Panc1 (cell line): ENCODE data around the gene TADA3. TPM values are rescaled to one million over a fixed set of nuclear protein-coding genes. Genes with fewer than 3 reads are reported as not detected.

Experiments
- ATAC-seq: fragments of 200-7000 bp; cut with Tn5 transposase; 2 replicates; pipeline ENCODE4 v1.9.1; 2020; ENCODE audit warnings: mild to moderate bottlenecking, moderate library complexity
- BruUV-seq: library from RNA; stranded (reverse); fragments of 400-500 nt; replicated peaks from 2 replicates; lab custom pipeline; 2021; lab: Mats Ljungman, UMichigan
- CTCF ChIA-PET: fragments of 300-600 bp; sonication (Branson Sonifier 250); formaldehyde crosslinking; loops from one replicate; lab custom pipeline; 2022; ENCODE audit warnings: antibody characterized with exemption; lab: Charles Lee
- POLR2A ChIA-PET: fragments of 300-600 bp; sonication (Branson Sonifier 250); formaldehyde crosslinking; loops from one replicate; lab custom pipeline; 2022; ENCODE audit warnings: antibody characterized with exemption; lab: Charles Lee
- DNase-seq: peaks from one replicate; pipeline ENCODE4 v3.0.0-alpha.2; 2010; ENCODE audit warnings: low read depth, low spot score
- H3K27ac ChIP-seq: 2 replicates; pipeline ENCODE4 v1.5.1; 2011; ENCODE audit warnings: mild to moderate bottlenecking, low read length, inconsistent platforms
- H3K27me3 ChIP-seq: fragments of 200-500 bp; sonication (Bioruptor generic); 2 replicates; pipeline ENCODE4 v1.6.0; 2014; ENCODE audit warnings: low read length, inconsistent platforms; ENCODE audit not compliant: control insufficient read depth, insufficient read depth
- H3K36me3 ChIP-seq: fragments of 200-500 bp; sonication (Bioruptor generic); 2 replicates; pipeline ENCODE4 v1.5.1; 2014; ENCODE audit warnings: inconsistent platforms, mild to moderate bottlenecking, low read length, moderate library complexity; ENCODE audit not compliant: control insufficient read depth, insufficient read depth
- H3K4me1 ChIP-seq: 2 replicates; pipeline ENCODE4 v1.5.1; 2011; ENCODE audit warnings: inconsistent platforms, mild to moderate bottlenecking, low read length, moderate library complexity; ENCODE audit not compliant: control insufficient read depth, insufficient read depth
- H3K4me3 ChIP-seq, 2 experiments: 2 replicates each; pipeline ENCODE4 v1.5.1; 2011 to 2012; ENCODE audit warnings: low read depth in 2 of 2, low read length in 2 of 2, mild to moderate bottlenecking in 2 of 2, inconsistent platforms in 1 of 2, moderate library complexity in 1 of 2
- H3K9me3 ChIP-seq: fragments of 200-500 bp; sonication (Bioruptor generic); 2 replicates; pipeline ENCODE4 v1.5.1; 2014; ENCODE audit warnings: low read depth, mild to moderate bottlenecking, inconsistent platforms, low read length, moderate library complexity; ENCODE audit not compliant: control insufficient read depth, insufficient read depth
- POLR2AphosphoS5 ChIP-seq: IDR thresholded peaks from 2 replicates; pipeline ENCODE4 v1.6.1; 2012; ENCODE audit warnings: mild to moderate bottlenecking, low read depth, low read length, moderate library complexity
- SIN3A ChIP-seq: IDR thresholded peaks from 2 replicates; pipeline ENCODE4 v1.6.1; 2012; ENCODE audit warnings: low read depth, mild to moderate bottlenecking, low read length, moderate library complexity, borderline replicate concordance; ENCODE audit not compliant: insufficient read depth
- TCF7L2 ChIP-seq: IDR thresholded peaks from 2 replicates; pipeline ENCODE4 v1.6.1; 2011; ENCODE audit warnings: mild to moderate bottlenecking, low read depth, low read length, inconsistent platforms
- in situ Hi-C: cut with HindIII; loops from 2 replicates; pipeline ENCODE4 v1.10.0; 2016; ENCODE audit warnings: low sequenced_read_pairs, low pct_unique_long_range_greater_than_20kb
- intact Hi-C: fragments of 100-400 bp; cut with micrococcal nuclease; formaldehyde crosslinking; loops from one replicate; pipeline ENCODE4 v1.10.0; 2022; ENCODE audit not compliant: unreplicated experiment
- total RNA-seq: library from RNA; stranded (reverse); gene quantifications from one replicate; pipeline ENCODE4 v1.2.1, GENCODE V29; 2021; ENCODE audit not compliant: unreplicated experiment
- TF ChIP-seq, protein P1 (sequence below), 2 experiments: IDR thresholded peaks; 2 replicates each; pipeline ENCODE4 v1.6.1; 2011 to 2012; ENCODE audit warnings: low read depth in 2 of 2, control low read depth in 1 of 2, low read length in 1 of 2, mild to moderate bottlenecking in 1 of 2, moderate library complexity in 1 of 2; ENCODE audit not compliant: insufficient read depth in 1 of 2
- TF ChIP-seq, protein P2 (sequence below): fragments of 450-650 bp; IDR thresholded peaks from 2 replicates; pipeline ENCODE4 v1.5.1; 2017; ENCODE audit warnings: mild to moderate bottlenecking

The TADA3 gene
- total RNA-seq, 1 experiment from 2014 or later = 61.3 TPM

DNA sequence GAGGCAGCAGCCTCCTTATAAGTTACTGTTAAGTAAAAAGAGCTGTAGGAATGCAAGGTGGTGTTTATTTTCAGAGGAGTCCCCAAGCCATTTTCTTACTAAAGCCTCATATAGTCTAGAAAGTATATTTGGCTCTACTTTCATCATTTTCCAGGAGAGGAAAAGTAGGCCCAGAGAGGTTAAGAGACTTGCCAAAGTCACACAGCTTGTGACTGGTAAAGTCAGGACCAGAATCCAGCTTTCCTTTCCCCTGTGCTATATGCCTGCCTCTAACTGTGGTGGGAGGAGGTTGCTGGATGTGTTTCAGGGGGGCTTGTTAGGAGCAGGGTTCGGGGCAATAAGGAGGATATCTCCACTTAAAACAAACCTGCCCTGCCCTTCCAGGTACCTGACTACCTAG is 49.7 kb downstream of the TADA3 start:
- Histone ChIP-seq H3K27me3 (no peaks in the 10 kb centered on the region), H3K9me3 (no peaks in the 10 kb centered on the region), H3K36me3 (peaks cover 5% of the 10 kb centered on the region), H3K27ac (no peak overlapping the region), H3K4me1 (no peaks in the 10 kb centered on the region), H3K4me3 (no peak overlapping the region)
- in situ Hi-C loops = no loop called here
- intact Hi-C loops = no loop called here
- CTCF ChIA-PET = no interaction called here
- POLR2A ChIA-PET = no interaction called here
- ATAC-seq (no peak), DNase-seq (no peak)
- TF ChIP-seq, protein P1, sequence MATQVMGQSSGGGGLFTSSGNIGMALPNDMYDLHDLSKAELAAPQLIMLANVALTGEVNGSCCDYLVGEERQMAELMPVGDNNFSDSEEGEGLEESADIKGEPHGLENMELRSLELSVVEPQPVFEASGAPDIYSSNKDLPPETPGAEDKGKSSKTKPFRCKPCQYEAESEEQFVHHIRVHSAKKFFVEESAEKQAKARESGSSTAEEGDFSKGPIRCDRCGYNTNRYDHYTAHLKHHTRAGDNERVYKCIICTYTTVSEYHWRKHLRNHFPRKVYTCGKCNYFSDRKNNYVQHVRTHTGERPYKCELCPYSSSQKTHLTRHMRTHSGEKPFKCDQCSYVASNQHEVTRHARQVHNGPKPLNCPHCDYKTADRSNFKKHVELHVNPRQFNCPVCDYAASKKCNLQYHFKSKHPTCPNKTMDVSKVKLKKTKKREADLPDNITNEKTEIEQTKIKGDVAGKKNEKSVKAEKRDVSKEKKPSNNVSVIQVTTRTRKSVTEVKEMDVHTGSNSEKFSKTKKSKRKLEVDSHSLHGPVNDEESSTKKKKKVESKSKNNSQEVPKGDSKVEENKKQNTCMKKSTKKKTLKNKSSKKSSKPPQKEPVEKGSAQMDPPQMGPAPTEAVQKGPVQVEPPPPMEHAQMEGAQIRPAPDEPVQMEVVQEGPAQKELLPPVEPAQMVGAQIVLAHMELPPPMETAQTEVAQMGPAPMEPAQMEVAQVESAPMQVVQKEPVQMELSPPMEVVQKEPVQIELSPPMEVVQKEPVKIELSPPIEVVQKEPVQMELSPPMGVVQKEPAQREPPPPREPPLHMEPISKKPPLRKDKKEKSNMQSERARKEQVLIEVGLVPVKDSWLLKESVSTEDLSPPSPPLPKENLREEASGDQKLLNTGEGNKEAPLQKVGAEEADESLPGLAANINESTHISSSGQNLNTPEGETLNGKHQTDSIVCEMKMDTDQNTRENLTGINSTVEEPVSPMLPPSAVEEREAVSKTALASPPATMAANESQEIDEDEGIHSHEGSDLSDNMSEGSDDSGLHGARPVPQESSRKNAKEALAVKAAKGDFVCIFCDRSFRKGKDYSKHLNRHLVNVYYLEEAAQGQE (IDR thresholded peaks at IDR 0.05; ENCODE audit: insufficient read depth in 1 of 2, low read depth in 2 of 2, low read length in 1 of 2) = no peak
- TF ChIP-seq, protein P2, sequence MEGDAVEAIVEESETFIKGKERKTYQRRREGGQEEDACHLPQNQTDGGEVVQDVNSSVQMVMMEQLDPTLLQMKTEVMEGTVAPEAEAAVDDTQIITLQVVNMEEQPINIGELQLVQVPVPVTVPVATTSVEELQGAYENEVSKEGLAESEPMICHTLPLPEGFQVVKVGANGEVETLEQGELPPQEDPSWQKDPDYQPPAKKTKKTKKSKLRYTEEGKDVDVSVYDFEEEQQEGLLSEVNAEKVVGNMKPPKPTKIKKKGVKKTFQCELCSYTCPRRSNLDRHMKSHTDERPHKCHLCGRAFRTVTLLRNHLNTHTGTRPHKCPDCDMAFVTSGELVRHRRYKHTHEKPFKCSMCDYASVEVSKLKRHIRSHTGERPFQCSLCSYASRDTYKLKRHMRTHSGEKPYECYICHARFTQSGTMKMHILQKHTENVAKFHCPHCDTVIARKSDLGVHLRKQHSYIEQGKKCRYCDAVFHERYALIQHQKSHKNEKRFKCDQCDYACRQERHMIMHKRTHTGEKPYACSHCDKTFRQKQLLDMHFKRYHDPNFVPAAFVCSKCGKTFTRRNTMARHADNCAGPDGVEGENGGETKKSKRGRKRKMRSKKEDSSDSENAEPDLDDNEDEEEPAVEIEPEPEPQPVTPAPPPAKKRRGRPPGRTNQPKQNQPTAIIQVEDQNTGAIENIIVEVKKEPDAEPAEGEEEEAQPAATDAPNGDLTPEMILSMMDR = no peak
- TF ChIP-seq SIN3A (no peak), POLR2AphosphoS5 (no peak), TCF7L2 (no peak)
- BruUV-seq = no TSS peak

DNA sequence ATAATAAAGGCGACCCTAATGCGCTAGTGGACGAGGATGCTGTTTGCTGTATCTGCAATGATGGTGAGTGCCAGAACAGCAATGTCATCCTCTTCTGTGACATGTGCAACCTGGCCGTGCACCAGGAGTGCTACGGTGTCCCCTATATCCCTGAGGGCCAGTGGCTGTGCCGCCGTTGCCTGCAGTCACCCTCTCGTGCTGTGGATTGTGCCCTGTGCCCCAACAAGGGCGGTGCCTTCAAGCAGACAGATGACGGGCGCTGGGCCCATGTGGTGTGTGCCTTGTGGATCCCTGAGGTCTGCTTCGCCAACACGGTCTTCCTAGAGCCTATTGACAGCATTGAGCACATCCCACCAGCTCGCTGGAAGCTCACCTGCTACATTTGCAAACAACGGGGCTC is 53.1 kb downstream of the TADA3 start:
- intact Hi-C loops = no loop called here

More for the DNA sequence above, 53.1 kb downstream of the TADA3 start:
- no peaks in the 10 kb centered on the region for H3K9me3 ChIP-seq
- no peaks in the 10 kb centered on the region for H3K4me1 ChIP-seq
- in situ Hi-C loops = no loop called here
- H3K27ac ChIP-seq = no peak overlapping the region
- no peak overlapping the region for H3K4me3 ChIP-seq
- ChIA-PET CTCF (no interaction called here), POLR2A (no interaction called here)
- H3K36me3 ChIP-seq = peaks cover 5% of the 10 kb centered on the region
- no peak for DNase-seq
- BruUV-seq = no TSS peak
- no peak for ATAC-seq
- H3K27me3 ChIP-seq = no peaks in the 10 kb centered on the region
- TF ChIP-seq, protein P1 (IDR thresholded peaks at IDR 0.05; ENCODE audit: insufficient read depth in 1 of 2, low read depth in 2 of 2, low read length in 1 of 2) = no peak
- no peak for TF ChIP-seq SIN3A
- TF ChIP-seq POLR2AphosphoS5 = no peak
- TF ChIP-seq, protein P2 = no peak
- TF ChIP-seq TCF7L2 = no peak
